IMR-90 (cell line): Measurements from ENCODE around the gene SLC10A3. TPM values are rescaled to one million over a fixed set of nuclear protein-coding genes. Genes with fewer than 3 reads are reported as not detected.

Source experiments
- ATAC-seq: fragments of 200-7000 bp; cut with Tn5 transposase; 2 replicates; pipeline ENCODE4 v1.9.1; 2020; ENCODE audit warnings: low read depth, mild to moderate bottlenecking, moderate library complexity
- BruUV-seq: library from RNA; stranded (reverse); fragments of 400-500 nt; replicated peaks from 2 replicates; lab custom pipeline; 2021; lab: Mats Ljungman, UMichigan
- CTCF ChIA-PET: fragments of 300-600 bp; formaldehyde crosslinking; extraction: SDS; loops from one replicate; lab custom pipeline; 2021; ENCODE audit warnings: antibody characterized with exemption; lab: Yijun Ruan, JAX
- POLR2A ChIA-PET: fragments of 300-600 bp; sonication (Branson Sonifier 250); formaldehyde crosslinking; loops from one replicate; lab custom pipeline; 2022; ENCODE audit warnings: antibody characterized with exemption; ENCODE audit not compliant: unreplicated experiment; lab: Charles Lee
- DNase-seq: peaks from one replicate; pipeline ENCODE4 v3.0.0; 2013
- H2AFZ ChIP-seq: replicated peaks from 2 replicates; pipeline ENCODE3; 2013; ENCODE audit warnings: low read length, mild to moderate bottlenecking; ENCODE audit not compliant: poor library complexity
- H2AK5ac ChIP-seq: 2 replicates; pipeline ENCODE4 v1.6.1; 2013; ENCODE audit warnings: low read depth, low read length, inconsistent platforms
- H2AK9ac ChIP-seq: replicated peaks from 2 replicates; pipeline ENCODE3; 2013; ENCODE audit warnings: mild to moderate bottlenecking, low read depth, low read length, moderate library complexity; ENCODE audit not compliant: poor library complexity
- H2BK120ac ChIP-seq: 2 replicates; pipeline ENCODE4 v1.6.1; 2013; ENCODE audit warnings: low read depth, low read length, inconsistent platforms
- H2BK15ac ChIP-seq: 3 replicates; pipeline ENCODE4 v1.6.1; 2013; ENCODE audit warnings: low read depth, low read length, inconsistent platforms
- H2BK20ac ChIP-seq: 2 replicates; pipeline ENCODE4 v1.6.1; 2013; ENCODE audit warnings: low read depth, mild to moderate bottlenecking, inconsistent platforms, low read length, moderate library complexity
- H2BK5ac ChIP-seq: 2 replicates; pipeline ENCODE4 v1.6.1; 2013; ENCODE audit warnings: mild to moderate bottlenecking, low read depth, low read length, inconsistent platforms; ENCODE audit not compliant: poor library complexity, severe bottlenecking
- H3K14ac ChIP-seq: replicated peaks from 2 replicates; pipeline ENCODE4 v1.6.1; 2013; ENCODE audit warnings: low read depth, low read length, inconsistent platforms
- H3K18ac ChIP-seq: 2 replicates; pipeline ENCODE4 v1.6.1; 2013; ENCODE audit warnings: low read depth, low read length, control low read depth
- H3K23ac ChIP-seq: 2 replicates; pipeline ENCODE4 v1.6.1; 2013; ENCODE audit warnings: low read depth, low read length, inconsistent platforms
- H3K27ac ChIP-seq: 2 replicates; pipeline ENCODE4 v1.5.1; 2013; ENCODE audit warnings: mild to moderate bottlenecking, control low read depth, low read length; ENCODE audit not compliant: insufficient read depth
- H3K27me3 ChIP-seq: 2 replicates; pipeline ENCODE4 v1.6.1; 2013; ENCODE audit warnings: low read length; ENCODE audit not compliant: control insufficient read depth, insufficient read depth
- H3K36me3 ChIP-seq: 2 replicates; pipeline ENCODE4 v1.6.1; 2013; ENCODE audit warnings: low read length, mixed read lengths; ENCODE audit not compliant: control insufficient read depth, insufficient read depth
- H3K4ac ChIP-seq: 2 replicates; pipeline ENCODE4 v1.6.1; 2013; ENCODE audit warnings: low read depth, low read length, inconsistent platforms
- H3K4me1 ChIP-seq: 2 replicates; pipeline ENCODE4 v1.6.1; 2013; ENCODE audit warnings: low read length, mixed read lengths; ENCODE audit not compliant: control insufficient read depth, insufficient read depth
- H3K4me2 ChIP-seq: 2 replicates; pipeline ENCODE4 v1.6.1; 2013; ENCODE audit warnings: low read depth, mild to moderate bottlenecking, control low read depth, low read length, moderate library complexity
- H3K4me3 ChIP-seq: 2 replicates; pipeline ENCODE4 v1.5.1; 2013; ENCODE audit warnings: low read depth, mild to moderate bottlenecking, control low read depth, low read length, moderate library complexity; ENCODE audit not compliant: insufficient read depth
- H3K56ac ChIP-seq: 2 replicates; pipeline ENCODE4 v1.6.1; 2013; ENCODE audit warnings: low read length, inconsistent platforms; ENCODE audit not compliant: insufficient read depth; ENCODE audit errors: extremely low read depth
- H3K79me1 ChIP-seq, 2 experiments: 2 replicates each; pipeline ENCODE4 v1.6.1; 2013; ENCODE audit warnings: low read length in 2 of 2, inconsistent platforms in 1 of 2, low read depth in 1 of 2
- H3K9ac ChIP-seq: 2 replicates; pipeline ENCODE4 v1.6.1; 2013; ENCODE audit warnings: low read depth, low read length, control low read depth
- H3K9me1 ChIP-seq: 2 replicates; pipeline ENCODE4 v1.6.1; 2013; ENCODE audit warnings: low read length, inconsistent platforms; ENCODE audit not compliant: insufficient read depth
- H3K9me3 ChIP-seq: 2 replicates; pipeline ENCODE4 v1.6.1; 2013; ENCODE audit warnings: low read length; ENCODE audit not compliant: control insufficient read depth, insufficient read depth
- H4K20me1 ChIP-seq: 2 replicates; pipeline ENCODE4 v1.6.1; 2013; ENCODE audit warnings: low read length, inconsistent platforms; ENCODE audit not compliant: insufficient read depth
- H4K5ac ChIP-seq: 2 replicates; pipeline ENCODE4 v1.6.1; 2013; ENCODE audit warnings: mild to moderate bottlenecking, low read depth, low read length, control low read depth
- H4K8ac ChIP-seq, 2 experiments: 2 replicates each; pipeline ENCODE4 v1.6.1; 2013; ENCODE audit warnings: low read depth in 2 of 2, low read length in 2 of 2, control low read depth in 1 of 2, inconsistent platforms in 1 of 2
- H4K91ac ChIP-seq: 2 replicates; pipeline ENCODE4 v1.6.1; 2013; ENCODE audit warnings: low read depth, low read length, inconsistent platforms; ENCODE audit not compliant: insufficient read depth
- CHD1 ChIP-seq: IDR thresholded peaks from 2 replicates; pipeline ENCODE4 v1.6.1; 2012; ENCODE audit warnings: low read depth, low read length, improper control_type of control experiment
- CTCF ChIP-seq: conservative IDR thresholded peaks from 2 replicates; pipeline ENCODE4 v1.5.1; 2012; ENCODE audit warnings: mild to moderate bottlenecking, low read depth, low read length, improper control_type of control experiment
- FOS ChIP-seq: fragments of 150-350 bp; IDR thresholded peaks from 2 replicates; pipeline ENCODE4 v1.6.1; 2016; ENCODE audit warnings: low read depth, low read length
- MAZ ChIP-seq: IDR thresholded peaks from 2 replicates; pipeline ENCODE4 v1.6.1; 2012; ENCODE audit warnings: low read depth, mild to moderate bottlenecking, low read length, improper control_type of control experiment, moderate library complexity, borderline replicate concordance
- MXI1 ChIP-seq: IDR thresholded peaks from 2 replicates; pipeline ENCODE4 v1.6.1; 2012; ENCODE audit warnings: low read depth, mild to moderate bottlenecking, low read length, moderate library complexity, borderline replicate concordance
- NFE2L2 ChIP-seq: fragments of 150-350 bp; IDR thresholded peaks from 2 replicates; pipeline ENCODE4 v1.6.1; 2016; ENCODE audit warnings: low read depth, mild to moderate bottlenecking, low read length
- POLR2A ChIP-seq: IDR thresholded peaks from 2 replicates; pipeline ENCODE4 v1.6.1; 2012; ENCODE audit warnings: mild to moderate bottlenecking, low read depth, low read length
- RFX5 ChIP-seq: IDR thresholded peaks from 2 replicates; pipeline ENCODE4 v1.8.0; 2012; ENCODE audit warnings: low read depth, mild to moderate bottlenecking, low read length, moderate library complexity
- WGBS, 2 experiments: methylation state at CpG; one replicate each; pipeline versions ENCODE4 v1.1.5 to v1.1.7; 2013; ENCODE audit warnings: missing lambda C conversion rate in 2 of 2; ENCODE audit not compliant: insufficient read length in 1 of 2; ENCODE audit errors: extremely low coverage in 2 of 2; 5-methylcytosine and 5-hydroxymethylcytosine counted together
- dilution Hi-C: fragments of 300-500 bp; cut with HindIII; formaldehyde crosslinking; loops from one replicate; pipeline ENCODE4 v1.14.3; 2018; ENCODE audit warnings: low sequenced_read_pairs; ENCODE audit not compliant: unreplicated experiment
- in situ Hi-C: fragments of 300-500 bp; cut with MboI; formaldehyde crosslinking; loops from 3 replicates; pipeline ENCODE4 v1.14.3; 2019; ENCODE audit warnings: low sequenced_read_pairs, inconsistent platforms, mixed read lengths
- intact Hi-C: fragments of 100-400 bp; cut with micrococcal nuclease; formaldehyde crosslinking; loops from 2 replicates; pipeline ENCODE4 v1.10.0; 2022
- polyA plus RNA-seq, 3 experiments: library from polyadenylated mRNA; depleted of rRNA; stranded (reverse); fragments of >200 nt; gene quantifications; 2 replicates each; pipeline ENCODE4 v1.2.3, GENCODE V29; 2012; ENCODE audit warnings: low replicate concordance in 1 of 3
- total RNA-seq: library from RNA; depleted of rRNA; stranded (reverse); fragments of >200 nt; gene quantifications from 2 replicates; pipeline ENCODE4 v1.2.3, GENCODE V29; 2012
- TF ChIP-seq, protein P1 (sequence below): fragments of 150-350 bp; IDR thresholded peaks from 2 replicates; pipeline ENCODE4 v1.6.1; 2016; ENCODE audit warnings: low read depth, mild to moderate bottlenecking, low read length, moderate library complexity, borderline replicate concordance

SLC10A3 gene
- total and polyA plus RNA-seq, 2 of the 4 experiments (the other 2 are of a cell fraction), result 15.2 to 24.6 TPM

GRCh38 chrX:154502098-154502497 lies 11.7 kb upstream of the SLC10A3 start:
- Histone ChIP-seq H3K9me3 (peaks cover 2% of the 10 kb centered on the region; the same call in 1 of the 2 replicates), H4K8ac (no peak overlapping the region), H3K4me3 (no peak overlapping the region), H3K14ac (no peak overlapping the region), H2BK20ac (no peak overlapping the region), H3K18ac (no peak overlapping the region), H2AK5ac (no peak overlapping the region), H4K20me1 (no peaks in the 10 kb centered on the region), H3K27ac (no peak overlapping the region), H2AFZ (no peak overlapping the region), H3K4me2 (no peak overlapping the region), H3K56ac (no peak overlapping the region), H4K91ac (no peak overlapping the region), H2AK9ac (no peak overlapping the region), H2BK5ac (no peak overlapping the region), H3K23ac (no peak overlapping the region), H3K9me1 (peaks cover 4% of the 10 kb centered on the region; the same call in 1 of the 2 replicates), H3K79me1 (no peaks in the 10 kb centered on the region; a peak in 1 of 4 replicates), H4K5ac (no peak overlapping the region), H2BK120ac (no peak overlapping the region), H3K36me3 (peaks cover 3% of the 10 kb centered on the region; the same call in 1 of the 2 replicates), H3K4ac (no peak overlapping the region), H3K4me1 (peaks cover 2% of the 10 kb centered on the region; the same call in 1 of the 2 replicates), H3K27me3 (no peaks in the 10 kb centered on the region), H2BK15ac (no peak overlapping the region), H3K9ac (no peak overlapping the region)
- TF ChIP-seq CHD1, result no peak
- no peak for TF ChIP-seq MXI1
- TF ChIP-seq NFE2L2, result no peak
- no peak for TF ChIP-seq MAZ
- TF ChIP-seq POLR2A, result no peak
- TF ChIP-seq RFX5, result no peak
- TF ChIP-seq FOS, result no peak
- TF ChIP-seq, protein P1, sequence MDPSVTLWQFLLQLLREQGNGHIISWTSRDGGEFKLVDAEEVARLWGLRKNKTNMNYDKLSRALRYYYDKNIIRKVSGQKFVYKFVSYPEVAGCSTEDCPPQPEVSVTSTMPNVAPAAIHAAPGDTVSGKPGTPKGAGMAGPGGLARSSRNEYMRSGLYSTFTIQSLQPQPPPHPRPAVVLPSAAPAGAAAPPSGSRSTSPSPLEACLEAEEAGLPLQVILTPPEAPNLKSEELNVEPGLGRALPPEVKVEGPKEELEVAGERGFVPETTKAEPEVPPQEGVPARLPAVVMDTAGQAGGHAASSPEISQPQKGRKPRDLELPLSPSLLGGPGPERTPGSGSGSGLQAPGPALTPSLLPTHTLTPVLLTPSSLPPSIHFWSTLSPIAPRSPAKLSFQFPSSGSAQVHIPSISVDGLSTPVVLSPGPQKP, result no peak
- TF ChIP-seq CTCF, result no peak
- ChIA-PET CTCF (no interaction called here), POLR2A (no interaction called here)
- ATAC-seq (no peak), DNase-seq (no peak)
- BruUV-seq, result no TSS peak
- dilution Hi-C loops, result no loop called here
- in situ Hi-C loops, result no loop called here
- WGBS, 2 experiments, result 83% methylated on average over 3 of the region's 8 CpGs; no CpG with 5 or more reads in 1 of the 2 experiments
- intact Hi-C loops, result no loop called here
